Camera-type eye (tissue), 1 donor: ENCODE measurements around the gene ACCSL. TPM values are rescaled to one million over a fixed set of nuclear protein-coding genes. Genes with fewer than 3 reads are reported as not detected.

Source experiments
- total RNA-seq: library from RNA; depleted of rRNA; stranded (reverse); fragments of >200 nt; gene quantifications from one replicate; pipeline ENCODE4 v1.2.3, GENCODE V29; 2014

Gene ACCSL
- not detected for total RNA-seq

DNA sequence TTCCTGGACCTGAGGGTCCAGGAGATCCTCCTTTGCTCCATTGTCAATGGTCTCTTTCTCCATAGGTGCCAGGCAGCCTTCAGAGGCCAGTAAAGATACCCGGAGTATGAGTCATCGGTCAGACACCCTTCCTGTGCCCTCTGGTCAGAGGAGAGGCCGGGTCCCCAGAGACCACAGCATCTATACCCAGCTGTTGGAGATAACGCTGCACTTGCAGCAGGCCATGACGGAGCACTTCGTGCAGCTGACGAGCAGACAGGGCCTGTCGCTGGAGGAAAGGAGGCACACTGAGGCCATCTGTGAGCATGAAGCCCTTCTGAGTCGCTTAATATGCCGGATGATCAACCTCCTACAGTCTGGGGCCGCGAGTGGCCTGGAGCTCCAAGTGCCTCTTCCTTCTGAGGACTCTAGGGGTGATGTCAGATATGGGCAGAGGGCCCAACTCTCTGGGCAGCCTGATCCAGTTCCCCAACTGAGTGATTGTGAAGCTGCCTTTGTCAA is at the start of gene ACCSL:
Gene ACCSL (plus strand): TSS at position 51 of the 501 bp plus-strand sequence. CDS start 56 bp downstream, at position 107.

DNA sequence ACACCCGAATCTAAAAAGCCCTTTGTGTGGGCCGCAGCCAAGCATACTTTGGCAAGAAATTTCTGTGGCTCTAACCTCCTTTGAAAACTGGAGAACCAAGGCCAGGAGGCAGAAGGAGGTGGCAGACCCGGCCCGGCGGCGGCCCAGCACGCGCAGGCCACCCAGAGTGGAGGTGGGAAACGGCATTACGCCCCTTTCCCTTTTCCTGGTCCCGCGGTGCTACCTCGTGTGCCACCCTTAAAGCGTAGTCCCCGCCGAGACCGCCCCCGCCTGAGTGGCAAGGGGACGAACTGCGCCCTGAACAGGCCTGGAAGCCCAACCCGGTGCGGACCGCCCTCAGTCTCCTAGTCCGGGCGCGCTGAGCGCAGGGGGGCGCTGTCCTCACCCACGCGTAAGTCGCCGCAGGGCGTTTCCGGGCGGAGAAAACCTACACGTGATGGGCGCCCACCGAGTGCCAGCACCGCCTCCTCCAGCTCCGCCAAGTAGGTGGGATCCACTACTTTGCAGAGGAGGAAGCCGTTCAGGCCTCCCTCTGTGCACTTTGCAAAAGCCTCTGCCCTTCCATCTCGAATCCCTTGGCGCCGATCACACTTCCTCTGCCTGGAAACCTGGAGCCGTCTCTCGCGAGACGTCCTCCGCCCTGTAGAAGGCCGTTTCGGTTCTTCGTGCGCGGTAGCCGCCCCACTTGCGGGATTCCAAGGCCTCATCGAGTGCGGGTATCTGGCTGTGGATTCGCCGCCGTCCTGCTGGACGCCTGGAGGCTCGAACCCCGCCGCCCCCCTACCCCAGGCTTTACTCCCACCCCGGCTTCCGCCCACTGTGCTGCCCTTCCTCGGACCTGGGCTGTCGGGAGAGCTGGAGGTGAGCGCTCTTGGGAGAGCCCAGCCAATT is 18.3 kb downstream of the ACCSL start, which contains the start of gene ACCS:
Gene ACCS (plus strand): TSS at position 430 of the 891 bp plus-strand sequence. CDS start 1,358 bp downstream, outside the sequence.

GRCh38 chr11:44095506-44096359 is 48.0 kb downstream of the ACCSL start, which contains the start of gene EXT2:
Gene EXT2 (plus strand): TSS chr11:44095678. CDS start chr11:44107713, 12,035 bp downstream.

Other genes with a start within 250 kb of the ACCSL start
- 29.7 TPM for gene ALKBH3, start 167.2 kb upstream of the ACCSL start, total RNA-seq
- gene C11orf96, start 105.3 kb upstream of the ACCSL start, total RNA-seq, result 20.5 TPM
- 28.9 TPM for gene ACCS, start 18.3 kb downstream of the ACCSL start, total RNA-seq
- gene EXT2, start 47.7 kb downstream of the ACCSL start, total RNA-seq, result 86.4 TPM